GM23338 (cell line): ENCODE results near the gene GAK. TPM values are rescaled to one million over a fixed set of nuclear protein-coding genes. Genes with fewer than 3 reads are reported as not detected.

Experiments
- ATAC-seq: fragments of 200-7000 bp; cut with Tn5 transposase; 3 replicates; pipeline ENCODE4 v1.9.1; 2020
- DNase-seq: peaks from one replicate; pipeline ENCODE4 v3.0.0-alpha.2; 2015; ENCODE audit warnings: low spot score
- H2AFZ ChIP-seq: fragments of 200-600 bp; sonication (generic); 2 replicates; pipeline ENCODE4 v1.8.0; 2016; ENCODE audit warnings: antibody characterized with exemption, mild to moderate bottlenecking, moderate library complexity
- H3F3A ChIP-seq: fragments of 200-600 bp; sonication (generic); replicated peaks from 2 replicates; pipeline ENCODE4 v1.8.0; 2017; ENCODE audit warnings: antibody characterized with exemption, mixed run types, low read depth
- H3K27ac ChIP-seq: fragments of 200-600 bp; sonication (generic); 2 replicates; pipeline ENCODE4 v1.6.1; 2016; ENCODE audit warnings: low read depth
- H3K27me3 ChIP-seq: fragments of 200-600 bp; sonication (generic); 2 replicates; pipeline ENCODE4 v1.8.0; 2016; ENCODE audit warnings: mild to moderate bottlenecking, mixed run types, moderate library complexity; ENCODE audit not compliant: insufficient read depth
- H3K36me3 ChIP-seq: fragments of 200-600 bp; sonication (generic); 2 replicates; pipeline ENCODE4 v1.8.0; 2016; ENCODE audit warnings: mild to moderate bottlenecking; ENCODE audit not compliant: insufficient read depth
- H3K4me1 ChIP-seq: fragments of 200-600 bp; sonication (generic); 2 replicates; pipeline ENCODE4 v1.8.0; 2016; ENCODE audit warnings: mild to moderate bottlenecking, moderate library complexity; ENCODE audit not compliant: insufficient read depth
- H3K4me2 ChIP-seq: fragments of 200-600 bp; sonication (generic); 2 replicates; pipeline ENCODE4 v1.7.1; 2017; ENCODE audit warnings: mixed run types
- H3K4me3 ChIP-seq: fragments of 200-600 bp; sonication (generic); 2 replicates; pipeline ENCODE4 v1.6.1; 2016; ENCODE audit warnings: mixed run types
- H3K79me2 ChIP-seq: fragments of 200-600 bp; sonication (generic); replicated peaks from 2 replicates; pipeline ENCODE4 v1.8.0; 2017; ENCODE audit warnings: mild to moderate bottlenecking; ENCODE audit not compliant: insufficient read depth
- H3K9me2 ChIP-seq: fragments of 200-600 bp; sonication (generic); 2 replicates; pipeline ENCODE4 v1.8.0; 2017; ENCODE audit not compliant: insufficient read depth
- H4K20me1 ChIP-seq: fragments of 200-600 bp; sonication (generic); replicated peaks from 2 replicates; pipeline ENCODE4 v1.8.0; 2017; ENCODE audit warnings: mild to moderate bottlenecking; ENCODE audit not compliant: insufficient read depth
- H3K27ac Mint-ChIP-seq: 2 replicates; pipeline ENCODE4 v1.8.0; 2020; ENCODE audit warnings: inconsistent platforms, mild to moderate bottlenecking, moderate library complexity, mixed read lengths
- H3K27me3 Mint-ChIP-seq: 3 replicates; pipeline ENCODE4 v1.8.0; 2022; ENCODE audit warnings: low read depth, mild to moderate bottlenecking, moderate library complexity, mixed read lengths, inconsistent platforms; ENCODE audit not compliant: insufficient read depth, poor library complexity
- H3K36me3 Mint-ChIP-seq: 3 replicates; pipeline ENCODE4 v1.8.0; 2021; ENCODE audit warnings: low read depth, mild to moderate bottlenecking, inconsistent platforms, moderate library complexity, mixed read lengths
- H3K4me1 Mint-ChIP-seq: 3 replicates; pipeline ENCODE4 v1.8.0; 2020; ENCODE audit warnings: mild to moderate bottlenecking, inconsistent platforms, mixed read lengths
- H3K4me3 Mint-ChIP-seq: 3 replicates; pipeline ENCODE4 v1.8.0; 2021; ENCODE audit warnings: moderate library complexity, mild to moderate bottlenecking, inconsistent platforms, mixed read lengths
- H3K9me3 Mint-ChIP-seq: 3 replicates; pipeline ENCODE4 v1.8.0; 2020; ENCODE audit warnings: moderate library complexity, mild to moderate bottlenecking, inconsistent platforms, mixed read lengths
- CREB1 ChIP-seq: fragments of 250-450 bp; sonication (Bioruptor Pico); IDR thresholded peaks from 2 replicates; pipeline ENCODE4 v1.5.0; 2020; ENCODE audit warnings: low read depth, mild to moderate bottlenecking, moderate library complexity
- CTCF ChIP-seq, 2 experiments: fragments of 200-600 bp in 1 of 2; sonication (generic) in 1 of 2; conservative IDR thresholded peaks; 2 replicates each; pipeline versions ENCODE4 v1.5.1 to v1.6.1; 2016 to 2017; ENCODE audit warnings: antibody characterized with exemption in 2 of 2, low read depth in 2 of 2, mild to moderate bottlenecking in 2 of 2, moderate library complexity in 1 of 2
- ETS1 ChIP-seq: IDR thresholded peaks from 2 replicates; pipeline ENCODE4 v1.6.1; 2016; ENCODE audit warnings: antibody characterized with exemption
- EZH2 ChIP-seq: fragments of 200-600 bp; sonication (generic); IDR thresholded peaks from one replicate; pipeline ENCODE4 v1.8.0; 2017; ENCODE audit warnings: antibody characterized with exemption, mild to moderate bottlenecking, low read depth; ENCODE audit not compliant: unreplicated experiment
- EZH2phosphoT487 ChIP-seq: fragments of 200-600 bp; sonication (generic); IDR thresholded peaks from one replicate; pipeline ENCODE4 v1.8.1; 2018; ENCODE audit warnings: antibody characterized with exemption; ENCODE audit not compliant: unreplicated experiment
- JUNB ChIP-seq: IDR thresholded peaks from one replicate; pipeline ENCODE4 v1.6.1; 2016; ENCODE audit warnings: antibody characterized with exemption; ENCODE audit not compliant: unreplicated experiment
- NANOG ChIP-seq: IDR thresholded peaks from 2 replicates; pipeline ENCODE4 v1.6.1; 2016; ENCODE audit warnings: antibody characterized with exemption, borderline replicate concordance
- POLR2AphosphoS5 ChIP-seq: IDR thresholded peaks from 2 replicates; pipeline ENCODE4 v1.6.1; 2016; ENCODE audit warnings: antibody characterized with exemption, low read depth
- REST ChIP-seq: IDR thresholded peaks from one replicate; pipeline ENCODE4 v1.6.1; 2018; ENCODE audit warnings: antibody characterized with exemption; ENCODE audit not compliant: unreplicated experiment
- STAT1 ChIP-seq: IDR thresholded peaks from one replicate; pipeline ENCODE4 v1.6.1; 2016; ENCODE audit warnings: antibody characterized with exemption; ENCODE audit not compliant: unreplicated experiment
- ZNF114 ChIP-seq: fragments of 250-450 bp; sonication (Bioruptor Pico); IDR thresholded peaks from 2 replicates; pipeline ENCODE4 v1.5.0; 2020; ENCODE audit warnings: mild to moderate bottlenecking, moderate library complexity
- ZNF331 ChIP-seq: fragments of 250-450 bp; sonication (Bioruptor Pico); IDR thresholded peaks from 2 replicates; pipeline ENCODE4 v1.5.0; 2020; ENCODE audit warnings: low read depth, mild to moderate bottlenecking, moderate library complexity
- polyA plus RNA-seq: library from polyadenylated mRNA; unstranded; fragments of >200 nt; fragmentation: Nextera tagmentation; extraction: Ambion mirVana; gene quantifications from 2 replicates; pipeline ENCODE4 v1.2.1, GENCODE V29; 2016
- total RNA-seq: library from RNA; depleted of rRNA; stranded (reverse); fragments of >200 nt; shearing (Covaris generic); gene quantifications from 2 replicates; pipeline ENCODE4 v1.2.3, GENCODE V29; 2014

The GAK gene
- total and polyA plus RNA-seq, 2 experiments from 2014 or later, result 48.5 to 124 TPM

- H3K79me2 ChIP-seq, result 0 out of 2 replicates have a peak, but pooled peaks cover 6% of the 10 kb centered on the region
- ATAC-seq (no peak), DNase-seq (no peak)
- Mint-ChIP-seq H3K27ac (no peak overlapping the region), H3K9me3 (no peaks in the 10 kb centered on the region), H3K4me3 (no peak overlapping the region), H3K36me3 (peaks cover 4% of the 10 kb centered on the region; the same call in 2 of the 3 replicates), H3K27me3 (peaks cover 19% of the 10 kb centered on the region), H3K4me1 (no peaks in the 10 kb centered on the region)
- no peak overlapping the region for H3K27ac ChIP-seq
- no peak overlapping the region for H2AFZ ChIP-seq
- H3K4me2 ChIP-seq, result no peak overlapping the region
- 0 out of 2 replicates have a peak, but pooled peaks cover 3% of the 10 kb centered on the region for H3F3A ChIP-seq
- H3K9me2 ChIP-seq, result no peaks in the 10 kb centered on the region
- H3K36me3 ChIP-seq, result no peaks in the 10 kb centered on the region
- H3K27me3 ChIP-seq, result no peaks in the 10 kb centered on the region
- no peaks in the 10 kb centered on the region for H3K4me1 ChIP-seq
- no peak overlapping the region for H3K4me3 ChIP-seq
- no peak for TF ChIP-seq ZNF331
- no peak for TF ChIP-seq POLR2AphosphoS5
- no peak for TF ChIP-seq CTCF (conservative IDR thresholded peaks at IDR 0.05; ENCODE audit: low read depth in 2 of 2)
- no peak for TF ChIP-seq EZH2phosphoT487
- no peak for TF ChIP-seq ETS1
- TF ChIP-seq JUNB, result no peak
- no peak for TF ChIP-seq ZNF114
- no peak for TF ChIP-seq STAT1
- TF ChIP-seq EZH2, result no peak
- TF ChIP-seq NANOG, result no peak
- TF ChIP-seq CREB1 (CRISPR knock-in tag), result no peak
- no peaks in the 10 kb centered on the region; the same call in 1 of the 2 replicates for H4K20me1 ChIP-seq
Observed at GRCh38 chr4:895596-895995, 36.5 kb downstream of the GAK start.

- Histone ChIP-seq H2AFZ (no peak overlapping the region), H3K79me2 (0 out of 2 replicates have a peak, but pooled peaks cover 5% of the 10 kb centered on the region), H3F3A (0 out of 2 replicates have a peak, but pooled peaks cover 3% of the 10 kb centered on the region), H3K9me2 (no peaks in the 10 kb centered on the region), H3K4me3 (no peak overlapping the region), H3K27me3 (no peaks in the 10 kb centered on the region), H3K4me1 (no peaks in the 10 kb centered on the region), H3K36me3 (no peaks in the 10 kb centered on the region), H3K27ac (no peak overlapping the region), H3K4me2 (no peak overlapping the region), H4K20me1 (no peaks in the 10 kb centered on the region; the same call in 1 of the 2 replicates)
- H3K27me3 Mint-ChIP-seq, result peaks cover 15% of the 10 kb centered on the region
- ATAC-seq (no peak), DNase-seq (no peak)
- H3K36me3 Mint-ChIP-seq, result no peaks in the 10 kb centered on the region; the same call in 1 of the 3 replicates
- no peak overlapping the region for H3K4me3 Mint-ChIP-seq
- no peak overlapping the region; the same call in 1 of the 2 replicates for H3K27ac Mint-ChIP-seq
- H3K9me3 Mint-ChIP-seq, result no peaks in the 10 kb centered on the region
- no peaks in the 10 kb centered on the region for H3K4me1 Mint-ChIP-seq
- TF ChIP-seq ZNF331 (no peak), NANOG (no peak), EZH2phosphoT487 (no peak), STAT1 (no peak), EZH2 (no peak), REST (no peak), ZNF114 (no peak), JUNB (no peak), ETS1 (no peak), POLR2AphosphoS5 (no peak), CTCF (conservative IDR thresholded peaks at IDR 0.05; ENCODE audit: low read depth in 2 of 2) (no peak)
Observed at GRCh38 chr4:893995-894705, 38.0 kb downstream of the GAK start.
